ENCODE results near the gene TBC1D21.

DNA sequence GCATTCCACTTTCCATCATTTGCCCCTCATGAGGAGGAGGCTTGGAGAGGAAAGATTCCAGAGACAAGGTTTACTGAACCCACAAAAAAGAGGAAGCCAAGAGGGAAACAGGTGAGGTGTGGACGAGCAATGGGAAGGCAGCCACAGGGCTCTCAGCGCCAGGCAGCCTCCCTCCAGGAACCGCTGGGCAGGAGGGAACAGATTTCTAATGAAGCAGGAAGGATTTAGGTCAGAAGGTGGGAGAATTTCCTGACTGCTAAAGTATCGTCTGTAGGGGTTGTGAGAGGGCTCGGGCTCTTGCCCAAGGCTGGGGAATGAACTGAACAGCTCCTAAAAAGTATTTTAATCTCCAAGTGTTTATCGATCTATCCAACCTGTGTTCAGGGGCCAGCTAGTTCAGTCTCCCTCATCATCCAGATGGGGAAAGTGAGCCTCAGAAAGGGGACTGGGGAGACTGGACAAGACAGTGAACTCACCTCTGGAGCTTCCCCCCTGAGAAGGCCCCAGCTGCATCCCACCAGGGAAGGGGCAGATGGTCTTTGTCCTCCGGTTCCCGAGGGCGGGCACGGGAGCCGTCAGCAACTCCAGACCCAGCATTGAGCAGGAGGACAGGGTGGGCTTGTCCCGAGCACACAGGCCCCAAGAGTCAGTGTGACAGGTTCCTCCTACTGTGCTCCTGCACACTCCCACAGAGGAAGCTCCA, 63.4 kb downstream of the TBC1D21 start:
- TF ChIP-seq, protein P1, sequence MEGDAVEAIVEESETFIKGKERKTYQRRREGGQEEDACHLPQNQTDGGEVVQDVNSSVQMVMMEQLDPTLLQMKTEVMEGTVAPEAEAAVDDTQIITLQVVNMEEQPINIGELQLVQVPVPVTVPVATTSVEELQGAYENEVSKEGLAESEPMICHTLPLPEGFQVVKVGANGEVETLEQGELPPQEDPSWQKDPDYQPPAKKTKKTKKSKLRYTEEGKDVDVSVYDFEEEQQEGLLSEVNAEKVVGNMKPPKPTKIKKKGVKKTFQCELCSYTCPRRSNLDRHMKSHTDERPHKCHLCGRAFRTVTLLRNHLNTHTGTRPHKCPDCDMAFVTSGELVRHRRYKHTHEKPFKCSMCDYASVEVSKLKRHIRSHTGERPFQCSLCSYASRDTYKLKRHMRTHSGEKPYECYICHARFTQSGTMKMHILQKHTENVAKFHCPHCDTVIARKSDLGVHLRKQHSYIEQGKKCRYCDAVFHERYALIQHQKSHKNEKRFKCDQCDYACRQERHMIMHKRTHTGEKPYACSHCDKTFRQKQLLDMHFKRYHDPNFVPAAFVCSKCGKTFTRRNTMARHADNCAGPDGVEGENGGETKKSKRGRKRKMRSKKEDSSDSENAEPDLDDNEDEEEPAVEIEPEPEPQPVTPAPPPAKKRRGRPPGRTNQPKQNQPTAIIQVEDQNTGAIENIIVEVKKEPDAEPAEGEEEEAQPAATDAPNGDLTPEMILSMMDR (IDR thresholded peaks at IDR 0.05), result no peak
- TF ChIP-seq POLR2AphosphoS5 (IDR thresholded peaks at IDR 0.05), result no peak

Measured in gastroesophageal sphincter (tissue), 3 donors.